GM19238 (cell line): ENCODE results near the gene FGF10.

Source experiments
- DNase-seq: peaks from one replicate; pipeline ENCODE4 v3.0.0; 2011; ENCODE audit warnings: low spot score; ENCODE audit not compliant: insufficient read length

FGF10 gene

DNA sequence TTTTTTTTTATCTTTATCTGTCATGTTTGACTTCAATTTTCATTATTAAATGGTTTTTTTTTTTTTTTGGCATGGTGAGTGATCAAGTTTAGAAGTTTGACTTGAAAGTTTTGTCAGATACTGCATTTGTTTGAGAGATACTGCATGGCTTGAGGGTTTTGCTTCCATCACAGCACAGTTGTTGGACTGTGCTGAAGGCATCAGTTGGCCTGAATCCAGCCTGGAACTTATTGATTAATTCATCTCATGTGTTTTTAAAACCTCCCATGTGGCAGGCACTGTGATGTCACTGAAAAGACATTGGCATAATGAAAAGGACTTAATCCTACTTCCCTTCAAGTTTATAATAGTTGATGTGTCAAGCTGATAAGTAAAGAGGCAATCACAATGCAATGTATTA, 128.4 kb downstream of the FGF10 start:
- DNase-seq, result no peak

- no peak for DNase-seq
These were observed 131.4 kb downstream of the FGF10 start for GRCh38 chr5:44257653-44258365.

DNA sequence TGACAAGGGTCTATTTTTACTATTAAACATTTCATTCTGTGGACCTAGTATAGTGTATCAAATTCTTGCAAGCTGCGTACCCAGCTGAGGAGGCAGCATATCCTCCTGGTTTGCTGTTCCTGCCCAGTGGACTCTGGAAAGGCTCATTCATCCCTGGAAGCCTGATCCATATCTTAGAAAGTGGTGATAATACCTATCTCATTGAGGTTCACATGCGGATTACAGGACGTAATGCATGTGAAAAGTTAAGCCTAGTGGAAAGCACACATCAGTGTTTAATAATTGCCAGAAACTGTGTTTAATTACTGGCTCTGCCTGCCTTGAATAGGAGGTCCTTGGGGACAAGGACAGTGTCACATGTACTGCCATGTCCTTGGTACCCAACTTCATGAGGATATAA, 132.0 kb downstream of the FGF10 start:
- no peak for DNase-seq
